H9 (cell line): ENCODE data around the gene MIB2. TPM values are rescaled to one million over a fixed set of nuclear protein-coding genes. Genes with fewer than 3 reads are reported as not detected.

ENCODE experiments used
- DNase-seq: peaks from one replicate; pipeline ENCODE4 v3.0.0-alpha.2; 2017
- H2AFZ ChIP-seq: one replicate; pipeline ENCODE4 v1.6.1; 2013; ENCODE audit warnings: mild to moderate bottlenecking, low read length, control low read depth, moderate library complexity
- H2AK5ac ChIP-seq: 2 replicates; pipeline ENCODE4 v1.6.1; 2013; ENCODE audit warnings: low read length, control low read depth, mixed read lengths; ENCODE audit not compliant: insufficient read length
- H2BK120ac ChIP-seq: one replicate; pipeline ENCODE4 v1.6.1; 2013; ENCODE audit warnings: low read depth, mild to moderate bottlenecking, low read length, control low read depth, inconsistent platforms; ENCODE audit not compliant: poor library complexity, severe bottlenecking
- H2BK12ac ChIP-seq: 2 replicates; pipeline ENCODE4 v1.6.1; 2013; ENCODE audit warnings: low read length, control low read depth, mixed read lengths, low read depth; ENCODE audit not compliant: insufficient read length
- H2BK15ac ChIP-seq: 2 replicates; pipeline ENCODE4 v1.6.1; 2013; ENCODE audit warnings: low read depth, low read length, control low read depth
- H2BK20ac ChIP-seq: one replicate; pipeline ENCODE4 v1.6.1; 2013; ENCODE audit warnings: low read depth, mild to moderate bottlenecking, low read length, control low read depth, inconsistent platforms; ENCODE audit not compliant: poor library complexity, severe bottlenecking
- H2BK5ac ChIP-seq: 2 replicates; pipeline ENCODE4 v1.6.1; 2013; ENCODE audit warnings: low read length, control low read depth, mixed read lengths; ENCODE audit not compliant: insufficient read length
- H3K14ac ChIP-seq: 2 replicates; pipeline ENCODE4 v1.6.1; 2013; ENCODE audit warnings: low read length, control low read depth; ENCODE audit not compliant: insufficient read depth
- H3K18ac ChIP-seq: 2 replicates; pipeline ENCODE4 v1.6.1; 2013; ENCODE audit warnings: low read depth, mild to moderate bottlenecking, mixed read lengths, low read length, control low read depth; ENCODE audit not compliant: insufficient read length
- H3K23ac ChIP-seq: 2 replicates; pipeline ENCODE4 v1.6.1; 2013; ENCODE audit warnings: low read length, control low read depth, mixed read lengths, low read depth; ENCODE audit not compliant: insufficient read length
- H3K23me2 ChIP-seq: 2 replicates; pipeline ENCODE4 v1.6.1; 2013; ENCODE audit warnings: low read depth, mild to moderate bottlenecking, mixed read lengths, low read length, control low read depth; ENCODE audit not compliant: insufficient read length, poor library complexity, severe bottlenecking
- H3K27ac ChIP-seq: 2 replicates; pipeline ENCODE4 v1.5.1; 2013; ENCODE audit warnings: low read length, control low read depth, mixed read lengths, low read depth; ENCODE audit not compliant: insufficient read length
- H3K27me3 ChIP-seq: 2 replicates; pipeline ENCODE4 v1.6.1; 2013; ENCODE audit warnings: low read length, control low read depth, inconsistent platforms; ENCODE audit not compliant: insufficient read depth
- H3K4ac ChIP-seq: 2 replicates; pipeline ENCODE4 v1.6.1; 2013; ENCODE audit warnings: low read depth, mild to moderate bottlenecking, control low read depth, inconsistent platforms, low read length, moderate library complexity
- H3K4me1 ChIP-seq: 2 replicates; pipeline ENCODE4 v1.6.1; 2013; ENCODE audit warnings: low read length, control low read depth, inconsistent platforms; ENCODE audit not compliant: insufficient read depth
- H3K4me2 ChIP-seq: 2 replicates; pipeline ENCODE4 v1.6.1; 2013; ENCODE audit warnings: low read length, control low read depth, mixed read lengths; ENCODE audit not compliant: insufficient read length, insufficient read depth
- H3K56ac ChIP-seq: 2 replicates; pipeline ENCODE4 v1.6.1; 2013; ENCODE audit warnings: low read depth, mild to moderate bottlenecking, mixed read lengths, low read length, control low read depth; ENCODE audit not compliant: insufficient read length
- H3K79me1 ChIP-seq: 2 replicates; pipeline ENCODE4 v1.6.1; 2013; ENCODE audit warnings: low read depth, mild to moderate bottlenecking, moderate library complexity, low read length, control low read depth, inconsistent platforms; ENCODE audit not compliant: insufficient read depth, poor library complexity, severe bottlenecking
- H3K79me2 ChIP-seq: 2 replicates; pipeline ENCODE4 v1.6.1; 2013; ENCODE audit warnings: low read length, control low read depth, inconsistent platforms; ENCODE audit not compliant: insufficient read depth
- H3K9ac ChIP-seq: 2 replicates; pipeline ENCODE4 v1.6.1; 2013; ENCODE audit warnings: low read length, control low read depth, mixed read lengths; ENCODE audit not compliant: insufficient read length; ENCODE audit errors: extremely low read depth
- H3K9me3 ChIP-seq: one replicate; pipeline ENCODE4 v1.6.1; 2013; ENCODE audit warnings: low read depth, low read length, inconsistent platforms; ENCODE audit not compliant: control insufficient read depth
- H3T11ph ChIP-seq: one replicate; pipeline ENCODE4 v1.6.1; 2013; ENCODE audit warnings: mild to moderate bottlenecking, low read length, control low read depth, inconsistent platforms
- H4K20me1 ChIP-seq: one replicate; pipeline ENCODE4 v1.6.1; 2013; ENCODE audit not compliant: control insufficient read depth, insufficient read length, insufficient read depth
- H4K5ac ChIP-seq: 2 replicates; pipeline ENCODE4 v1.6.1; 2013; ENCODE audit warnings: low read depth, mild to moderate bottlenecking, mixed read lengths, low read length, control low read depth; ENCODE audit not compliant: insufficient read length
- H4K8ac ChIP-seq: replicated peaks from 2 replicates; pipeline ENCODE4 v1.6.1; 2013; ENCODE audit warnings: low read length, control low read depth, mixed read lengths, low read depth; ENCODE audit not compliant: insufficient read length
- H4K91ac ChIP-seq: 2 replicates; pipeline ENCODE4 v1.6.1; 2013; ENCODE audit warnings: low read depth, mild to moderate bottlenecking, moderate library complexity, mixed read lengths, low read length, control low read depth; ENCODE audit not compliant: insufficient read length
- H3K27ac Mint-ChIP-seq, 3 experiments: 2 replicates in 2 of 3; 3 replicates in 1 of 3; pipeline ENCODE4 v1.8.0; 2020 to 2021; ENCODE audit warnings: mixed read lengths in 3 of 3, mild to moderate bottlenecking in 1 of 3, moderate library complexity in 1 of 3
- H3K27me3 Mint-ChIP-seq: 2 replicates; pipeline ENCODE4 v1.8.0; 2021; ENCODE audit warnings: low read depth, mild to moderate bottlenecking, moderate library complexity, mixed read lengths
- H3K36me3 Mint-ChIP-seq, 3 experiments: 2 replicates in 2 of 3; 3 replicates in 1 of 3; pipeline ENCODE4 v1.8.0; 2020 to 2021; ENCODE audit warnings: low read depth in 3 of 3, mixed read lengths in 3 of 3; ENCODE audit not compliant: insufficient read depth in 1 of 3
- H3K4me1 Mint-ChIP-seq, 2 experiments: 2 replicates each; pipeline ENCODE4 v1.8.0; 2020; ENCODE audit warnings: mixed read lengths in 2 of 2
- H3K4me3 Mint-ChIP-seq, 2 experiments: 2 replicates in 1 of 2; 3 replicates in 1 of 2; pipeline ENCODE4 v1.8.0; 2020 to 2021; ENCODE audit warnings: mild to moderate bottlenecking in 2 of 2, mixed read lengths in 2 of 2, moderate library complexity in 1 of 2
- H3K9me3 Mint-ChIP-seq, 2 experiments: 2 replicates in 1 of 2; 3 replicates in 1 of 2; pipeline ENCODE4 v1.8.0; 2020; ENCODE audit warnings: mild to moderate bottlenecking in 2 of 2, mixed read lengths in 2 of 2, moderate library complexity in 1 of 2
- CTCF ChIP-seq: fragments of 200-600 bp; sonication (generic); conservative IDR thresholded peaks from 3 replicates; pipeline ENCODE4 v1.8.0; 2021; ENCODE audit warnings: antibody characterized with exemption, mild to moderate bottlenecking
- WGBS: extraction: QIAGEN DNeasy Blood & Tissue Kit; methylation state at CpG from one replicate; pipeline ENCODE4 v1.1.7; 2013; ENCODE audit warnings: missing lambda C conversion rate, low lambda C conversion rate, mixed read lengths; ENCODE audit not compliant: insufficient read length; ENCODE audit errors: extremely low coverage; 5-methylcytosine and 5-hydroxymethylcytosine counted together
- total RNA-seq: library from RNA; stranded (reverse); gene quantifications from 2 replicates; pipeline ENCODE4 v1.2.1, GENCODE V29; 2021

The MIB2 gene
- total RNA-seq, 1 experiment from 2014 or later, result 77.8 TPM

- Histone ChIP-seq H2BK15ac (no peak overlapping the region), H3K56ac (no peak overlapping the region), H4K8ac (no peak overlapping the region), H3K14ac (no peak overlapping the region), H3K79me2 (no peaks in the 10 kb centered on the region), H2BK20ac (no peak overlapping the region), H3K79me1 (no peaks in the 10 kb centered on the region), H3K27me3 (no peaks in the 10 kb centered on the region), H3K27ac (no peak overlapping the region), H3K23ac (no peak overlapping the region), H4K5ac (no peak overlapping the region), H2AK5ac (no peak overlapping the region), H2BK5ac (no peak overlapping the region), H3K4me1 (peaks cover 5% of the 10 kb centered on the region; the same call in 1 of the 2 replicates), H3K23me2 (peaks cover 15% of the 10 kb centered on the region), H2AFZ (no peak overlapping the region), H2BK120ac (no peak overlapping the region), H3K4me2 (peak overlapping the region; percentile 20), H4K20me1 (no peaks in the 10 kb centered on the region), H3K9me3 (no peaks in the 10 kb centered on the region), H3K18ac (no peak overlapping the region), H2BK12ac (no peak overlapping the region), H3K4ac (no peak overlapping the region), H3K9ac (no peak overlapping the region), H4K91ac (no peak overlapping the region), H3T11ph (no peak overlapping the region)
- Mint-ChIP-seq H3K4me3 (peak overlapping the region; percentile 74 to 86), H3K9me3 (no peaks in the 10 kb centered on the region; a peak in 1 of 5 replicates), H3K4me1 (peaks cover 16 to 19% of the 10 kb centered on the region in 2 experiments), H3K36me3 (peaks cover 0 to 15% (median 6%) of the 10 kb centered on the region in 3 experiments; a peak in 5 of 7 replicates), H3K27me3 (no peaks in the 10 kb centered on the region), H3K27ac (no peak overlapping the region)
- no peak for TF ChIP-seq CTCF
- DNase-seq, result no peak
- WGBS, result no CpG with 5 or more reads among the region's 19 CpGs
Observed at GRCh38 chr1:1616838-1617237, 1.5 kb downstream of the MIB2 start.
